C4-2B (cell line): ENCODE measurements around the gene LCP1.

Experiments used
- H3K27ac ChIP-seq: fragments of 450-650 bp; 2 replicates; pipeline ENCODE4 v1.5.1; 2017
- ZFX ChIP-seq: fragments of 450-650 bp; IDR thresholded peaks from 2 replicates; pipeline ENCODE4 v1.6.1; 2017
- TF ChIP-seq, protein P1 (sequence below): fragments of 450-650 bp; conservative IDR thresholded peaks from 2 replicates; pipeline ENCODE4 v1.5.1; 2017; ENCODE audit warnings: mild to moderate bottlenecking

Gene LCP1

DNA sequence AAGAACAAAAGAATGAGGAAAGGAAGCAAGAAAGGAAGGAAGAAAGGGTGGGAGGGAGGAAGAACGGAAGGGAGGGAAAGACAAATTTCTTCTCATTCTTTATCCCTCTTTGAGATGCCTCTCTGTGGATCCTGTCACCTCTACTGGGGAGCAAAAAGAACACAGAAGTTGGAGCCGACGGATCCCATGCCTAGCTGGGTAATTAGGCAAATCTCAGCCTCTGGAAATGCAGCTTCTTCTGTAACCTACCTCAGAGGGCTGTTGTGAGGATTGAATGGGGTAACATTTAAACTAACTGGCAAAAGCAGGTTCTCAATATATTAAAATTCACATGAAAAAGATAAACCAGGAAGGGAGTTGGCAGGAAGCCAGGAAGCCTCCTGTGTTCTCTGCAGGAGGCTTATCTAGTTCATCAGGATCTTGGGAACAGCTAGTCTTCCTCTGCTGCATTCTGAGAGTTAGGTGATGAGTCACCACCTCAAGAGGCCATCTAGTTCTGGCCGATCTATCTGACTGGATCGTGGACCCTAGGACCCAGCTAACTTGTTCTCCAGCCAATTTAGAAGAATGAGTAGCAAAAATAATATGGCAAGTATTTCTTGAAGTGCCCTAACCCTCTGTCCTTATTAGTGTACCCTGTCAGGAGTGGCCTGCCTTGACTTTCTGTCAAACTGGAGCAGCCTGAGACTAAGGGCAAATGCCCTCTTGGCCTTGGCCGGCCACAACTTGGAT is 61.9 kb downstream of the LCP1 start:
- TF ChIP-seq, protein P1, sequence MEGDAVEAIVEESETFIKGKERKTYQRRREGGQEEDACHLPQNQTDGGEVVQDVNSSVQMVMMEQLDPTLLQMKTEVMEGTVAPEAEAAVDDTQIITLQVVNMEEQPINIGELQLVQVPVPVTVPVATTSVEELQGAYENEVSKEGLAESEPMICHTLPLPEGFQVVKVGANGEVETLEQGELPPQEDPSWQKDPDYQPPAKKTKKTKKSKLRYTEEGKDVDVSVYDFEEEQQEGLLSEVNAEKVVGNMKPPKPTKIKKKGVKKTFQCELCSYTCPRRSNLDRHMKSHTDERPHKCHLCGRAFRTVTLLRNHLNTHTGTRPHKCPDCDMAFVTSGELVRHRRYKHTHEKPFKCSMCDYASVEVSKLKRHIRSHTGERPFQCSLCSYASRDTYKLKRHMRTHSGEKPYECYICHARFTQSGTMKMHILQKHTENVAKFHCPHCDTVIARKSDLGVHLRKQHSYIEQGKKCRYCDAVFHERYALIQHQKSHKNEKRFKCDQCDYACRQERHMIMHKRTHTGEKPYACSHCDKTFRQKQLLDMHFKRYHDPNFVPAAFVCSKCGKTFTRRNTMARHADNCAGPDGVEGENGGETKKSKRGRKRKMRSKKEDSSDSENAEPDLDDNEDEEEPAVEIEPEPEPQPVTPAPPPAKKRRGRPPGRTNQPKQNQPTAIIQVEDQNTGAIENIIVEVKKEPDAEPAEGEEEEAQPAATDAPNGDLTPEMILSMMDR = no peak
- TF ChIP-seq ZFX = no peak
- peak overlapping the region; percentile 30; the same call in 1 of the 2 replicates for H3K27ac ChIP-seq

DNA sequence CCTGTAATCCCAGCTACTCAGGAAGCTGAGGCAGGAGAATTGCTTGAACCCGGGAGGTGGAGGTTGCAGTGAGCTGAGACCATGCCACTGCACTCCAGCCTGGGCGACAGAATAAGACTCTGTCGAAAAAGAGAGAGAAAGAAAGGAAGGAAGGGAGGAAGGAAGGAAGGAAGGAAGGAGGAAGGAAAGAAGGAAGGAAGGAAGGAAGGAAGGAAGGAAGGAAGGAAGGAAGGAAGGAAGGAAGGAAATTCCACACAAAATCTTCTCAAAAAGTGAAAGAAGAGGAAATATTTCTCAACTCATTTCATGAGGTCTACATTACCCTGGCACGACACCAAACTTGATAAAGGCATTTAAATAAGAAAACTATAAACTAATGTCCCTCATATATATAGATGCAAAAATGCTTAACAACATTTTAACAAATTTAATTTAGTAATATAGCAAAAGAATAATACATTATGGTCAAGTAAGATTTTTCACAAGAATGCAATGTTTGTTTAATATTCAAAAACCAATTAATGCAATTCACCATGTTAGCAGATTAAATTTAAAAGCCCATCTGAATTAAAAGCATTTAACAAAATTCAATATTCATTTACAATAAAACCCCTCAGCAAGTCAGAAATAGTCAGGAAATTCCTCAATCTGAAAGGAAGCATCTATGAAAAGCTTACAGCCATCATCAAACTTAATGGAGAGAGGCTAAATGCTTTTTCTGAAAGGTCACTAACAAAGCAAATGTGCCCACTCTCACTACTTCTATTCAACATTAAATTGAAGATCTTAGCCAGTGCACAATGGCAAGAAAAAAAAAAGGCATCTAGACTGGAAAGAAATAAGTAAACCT is 65.1 kb downstream of the LCP1 start:
- TF ChIP-seq ZFX = no peak
- TF ChIP-seq, protein P1 = no peak
- no peak overlapping the region for H3K27ac ChIP-seq

DNA sequence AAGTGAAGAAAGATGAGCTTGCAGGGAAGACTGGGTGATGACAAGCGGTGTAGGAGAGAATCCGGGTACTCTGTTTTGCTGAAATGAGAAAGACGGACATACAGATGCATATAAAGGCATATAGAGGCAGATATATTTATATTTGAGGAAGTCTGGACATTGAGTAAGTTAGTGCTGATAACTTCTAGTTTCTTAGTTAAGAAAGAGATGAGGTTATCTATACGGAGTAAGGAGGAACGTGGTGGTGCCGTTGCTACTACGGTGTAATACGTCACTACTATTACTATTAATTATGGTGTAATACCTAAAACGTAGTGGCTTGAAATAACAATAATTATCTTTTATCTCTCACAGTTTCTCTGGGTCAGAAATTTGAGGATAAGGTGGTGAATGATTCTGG is 67.4 kb downstream of the LCP1 start:
- no peak overlapping the region for H3K27ac ChIP-seq
- TF ChIP-seq, protein P1 = no peak
- TF ChIP-seq ZFX = no peak

DNA sequence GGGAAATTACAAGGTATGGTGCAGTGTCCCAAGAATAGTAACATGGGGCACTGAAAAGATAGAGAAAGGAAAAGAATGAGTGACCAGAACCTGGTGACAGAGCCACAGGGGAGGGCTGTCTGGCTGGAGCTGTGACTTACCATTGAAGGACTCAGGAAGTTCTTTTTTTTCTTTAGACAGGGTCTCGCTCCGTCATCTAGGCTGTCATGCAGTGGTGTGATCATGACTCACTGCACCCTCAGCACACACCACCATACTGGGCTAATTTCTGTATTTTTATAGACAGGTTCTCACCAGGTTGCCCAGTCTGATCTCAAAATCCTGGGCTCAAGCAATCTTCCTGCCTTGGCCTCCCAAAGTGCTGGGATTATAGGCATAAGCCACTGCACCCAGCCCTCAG is 68.4 kb downstream of the LCP1 start:
- H3K27ac ChIP-seq = no peak overlapping the region
- TF ChIP-seq, protein P1 = no peak
- no peak for TF ChIP-seq ZFX

DNA sequence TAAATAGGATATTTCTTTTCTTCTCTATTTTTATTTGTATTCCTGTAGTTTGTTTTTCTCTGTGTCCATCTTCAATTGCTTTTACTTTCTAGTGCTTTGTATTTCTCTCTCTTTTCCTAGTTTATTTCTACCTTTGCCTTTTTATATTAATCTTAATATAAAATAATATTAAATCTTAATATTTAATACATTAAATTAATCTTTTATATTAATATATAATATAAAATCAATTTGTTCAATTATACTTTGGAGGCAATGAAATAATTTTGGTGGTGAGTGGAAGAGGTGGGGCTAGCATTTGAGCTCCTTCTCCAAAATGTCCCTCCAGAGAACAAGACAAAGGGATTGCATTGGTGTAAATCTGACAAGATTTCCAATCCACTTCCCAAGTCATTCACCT is 70.8 kb downstream of the LCP1 start:
- TF ChIP-seq ZFX = no peak
- TF ChIP-seq, protein P1 = no peak
- H3K27ac ChIP-seq = no peak overlapping the region

DNA sequence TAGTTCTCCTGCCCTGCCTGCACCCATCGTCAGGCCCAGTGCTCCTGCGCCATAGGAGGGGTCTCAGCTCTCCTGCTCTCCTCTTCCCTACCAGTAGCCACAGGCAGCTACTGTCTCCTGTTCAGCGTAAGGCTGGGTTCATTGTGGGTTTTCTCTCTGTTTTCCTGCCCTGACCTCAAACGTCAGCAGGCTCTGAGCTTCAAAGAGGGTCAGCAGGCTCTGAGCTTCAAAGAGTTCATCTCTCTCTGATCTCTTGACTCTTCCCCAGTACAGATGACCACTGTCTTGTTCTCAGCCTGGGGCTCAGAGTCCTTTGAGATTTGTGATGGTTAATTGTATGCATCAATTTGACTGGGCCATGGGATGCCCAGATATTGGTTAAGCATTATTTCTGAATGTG is 72.5 kb downstream of the LCP1 start:
- TF ChIP-seq, protein P1 = no peak
- TF ChIP-seq ZFX = no peak
- no peak overlapping the region for H3K27ac ChIP-seq

DNA sequence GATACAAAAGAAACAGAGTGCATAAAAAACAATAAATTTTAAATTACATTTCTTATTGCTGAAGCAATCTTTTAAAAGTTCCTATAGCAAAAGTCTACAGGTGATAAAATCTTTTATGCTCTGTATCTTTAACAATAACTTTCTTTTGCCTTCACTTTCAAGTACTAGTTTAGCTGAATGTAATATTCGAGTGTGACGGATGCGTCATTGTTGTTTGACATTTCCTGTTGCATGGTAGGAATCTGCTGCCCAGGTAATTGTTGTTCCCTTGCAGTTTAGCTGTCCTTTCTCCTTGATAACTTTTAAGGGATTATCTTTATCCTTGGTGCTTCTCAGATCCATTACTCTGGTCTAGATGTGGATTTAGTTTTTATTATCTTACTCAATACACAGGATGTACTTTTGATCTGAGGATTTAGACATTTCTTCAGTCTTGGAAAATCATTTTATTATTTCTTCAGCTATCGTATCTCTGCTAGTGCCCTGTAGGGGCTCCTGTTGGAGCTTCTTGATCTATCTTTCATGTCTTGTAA is 75.1 kb downstream of the LCP1 start:
- TF ChIP-seq, protein P1 = no peak
- TF ChIP-seq ZFX = no peak
- no peak overlapping the region for H3K27ac ChIP-seq
